ENCODE results near the gene RALGAPA1.

GRCh38 chr14:35653045-35653444 lies 156.1 kb downstream of the RALGAPA1 start:
- no peak for TF ChIP-seq EP300 (IDR thresholded peaks at IDR 0.05)
- TF ChIP-seq, protein P1, sequence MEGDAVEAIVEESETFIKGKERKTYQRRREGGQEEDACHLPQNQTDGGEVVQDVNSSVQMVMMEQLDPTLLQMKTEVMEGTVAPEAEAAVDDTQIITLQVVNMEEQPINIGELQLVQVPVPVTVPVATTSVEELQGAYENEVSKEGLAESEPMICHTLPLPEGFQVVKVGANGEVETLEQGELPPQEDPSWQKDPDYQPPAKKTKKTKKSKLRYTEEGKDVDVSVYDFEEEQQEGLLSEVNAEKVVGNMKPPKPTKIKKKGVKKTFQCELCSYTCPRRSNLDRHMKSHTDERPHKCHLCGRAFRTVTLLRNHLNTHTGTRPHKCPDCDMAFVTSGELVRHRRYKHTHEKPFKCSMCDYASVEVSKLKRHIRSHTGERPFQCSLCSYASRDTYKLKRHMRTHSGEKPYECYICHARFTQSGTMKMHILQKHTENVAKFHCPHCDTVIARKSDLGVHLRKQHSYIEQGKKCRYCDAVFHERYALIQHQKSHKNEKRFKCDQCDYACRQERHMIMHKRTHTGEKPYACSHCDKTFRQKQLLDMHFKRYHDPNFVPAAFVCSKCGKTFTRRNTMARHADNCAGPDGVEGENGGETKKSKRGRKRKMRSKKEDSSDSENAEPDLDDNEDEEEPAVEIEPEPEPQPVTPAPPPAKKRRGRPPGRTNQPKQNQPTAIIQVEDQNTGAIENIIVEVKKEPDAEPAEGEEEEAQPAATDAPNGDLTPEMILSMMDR (IDR thresholded peaks at IDR 0.05), result no peak

All from upper lobe of left lung (tissue), 4 donors.